A549 (cell line): Measurements from ENCODE around the gene SCGB1A1. TPM values are rescaled to one million over a fixed set of nuclear protein-coding genes. Genes with fewer than 3 reads are reported as not detected.

ENCODE experiments used
- ATAC-seq, 2 experiments: fragments of 200-7000 bp in 1 of 2; fragments of >200 bp in 1 of 2; cut with Nextera tagmentation in 1 of 2; cut with Tn5 transposase in 1 of 2; 3 replicates each; pipeline versions ENCODE4 v1.8.0 to v1.9.1; 2018 to 2020; ENCODE audit warnings: mild to moderate bottlenecking in 1 of 2, moderate library complexity in 1 of 2
- CTCF ChIA-PET: fragments of 300-600 bp; sonication (Branson Sonifier 250); formaldehyde crosslinking; extraction: SDS; loops from one replicate; lab custom pipeline; 2021; ENCODE audit warnings: antibody characterized with exemption, inconsistent platforms; lab: Yijun Ruan, JAX
- POLR2A ChIA-PET: fragments of 350-600 bp; formaldehyde crosslinking; extraction: SDS; loops from one replicate; lab custom pipeline; 2021; ENCODE audit warnings: antibody characterized with exemption, inconsistent platforms; lab: Yijun Ruan, JAX
- DNase-seq, 2 experiments: peaks; one replicate each; pipeline versions ENCODE4 v3.0.0 to v3.0.0-alpha.2; 2011 to 2016; ENCODE audit warnings: low read depth in 1 of 2, low spot score in 1 of 2
- FAIRE-seq: peaks from 2 replicates; lab custom pipeline; 2011; peaks lifted over from hg19 to GRCh38; lab: Jason Lieb, UNC
- H3K27ac ChIP-seq, 2 experiments: fragments of >200 bp; sonication (Bioruptor Twin); formaldehyde crosslinking; 3 replicates each; pipeline ENCODE4 v1.5.1; 2016 to 2017
- H3K4me1 ChIP-seq: fragments of >200 bp; sonication (Bioruptor Twin); formaldehyde crosslinking; 3 replicates; pipeline ENCODE4 v1.6.1; 2016
- H3K4me2 ChIP-seq: fragments of >200 bp; sonication (Bioruptor Twin); formaldehyde crosslinking; 3 replicates; pipeline ENCODE4 v1.6.1; 2016
- H3K4me3 ChIP-seq: fragments of >200 bp; sonication (Bioruptor Twin); formaldehyde crosslinking; 3 replicates; pipeline ENCODE4 v1.5.1; 2016
- H3K9me3 ChIP-seq: fragments of >200 bp; sonication (Bioruptor Twin); formaldehyde crosslinking; 3 replicates; pipeline ENCODE4 v1.6.1; 2016
- ATOH8 ChIP-seq: fragments of 250-450 bp; sonication (Bioruptor Pico); IDR thresholded peaks from 2 replicates; pipeline ENCODE4 v1.5.0; 2020; ENCODE audit warnings: low read depth, mild to moderate bottlenecking, moderate library complexity
- BHLHE40 ChIP-seq: IDR thresholded peaks from 2 replicates; pipeline ENCODE4 v1.6.1; 2012; ENCODE audit warnings: low read depth, low read length, inconsistent platforms
- CBX2 ChIP-seq: fragments of 200-600 bp; sonication (generic); IDR thresholded peaks from 2 replicates; pipeline ENCODE4 v1.6.1; 2016; ENCODE audit warnings: low read depth, mild to moderate bottlenecking, borderline replicate concordance
- CHD2 ChIP-seq: fragments of 150-350 bp; IDR thresholded peaks from 2 replicates; pipeline ENCODE4 v1.6.1; 2014; ENCODE audit warnings: low read length; ENCODE audit not compliant: partially characterized antibody
- CHD4 ChIP-seq: fragments of 200-600 bp; sonication (generic); IDR thresholded peaks from 2 replicates; pipeline ENCODE4 v1.6.1; 2016; ENCODE audit warnings: antibody characterized with exemption, mild to moderate bottlenecking, borderline replicate concordance
- EHF ChIP-seq: fragments of 250-450 bp; sonication (Bioruptor Pico); IDR thresholded peaks from 2 replicates; pipeline ENCODE4 v1.5.0; 2020; ENCODE audit warnings: mild to moderate bottlenecking
- HEYL ChIP-seq: fragments of 250-450 bp; sonication (Bioruptor Pico); IDR thresholded peaks from 2 replicates; pipeline ENCODE4 v1.8.0; 2021; ENCODE audit warnings: mild to moderate bottlenecking, moderate library complexity
- HMGXB4 ChIP-seq: fragments of 250-450 bp; sonication (Bioruptor Pico); IDR thresholded peaks from 2 replicates; pipeline ENCODE4 v1.5.0; 2021; ENCODE audit warnings: mild to moderate bottlenecking, moderate library complexity, borderline replicate concordance
- HOXB13 ChIP-seq: fragments of 250-450 bp; sonication (Bioruptor Pico); IDR thresholded peaks from 2 replicates; pipeline ENCODE4 v1.5.0; 2020; ENCODE audit warnings: low read depth, mild to moderate bottlenecking, moderate library complexity
- JUNB ChIP-seq: fragments of >200 bp; sonication (Bioruptor Twin); formaldehyde crosslinking; IDR thresholded peaks from 2 replicates; pipeline ENCODE4 v1.6.1; 2016
- RARB ChIP-seq: fragments of 250-450 bp; sonication (Bioruptor Pico); IDR thresholded peaks from 2 replicates; pipeline ENCODE4 v1.8.0; 2021; ENCODE audit warnings: mild to moderate bottlenecking, moderate library complexity
- RCOR1 ChIP-seq: fragments of 150-350 bp; IDR thresholded peaks from 2 replicates; pipeline ENCODE4 v1.6.1; 2014; ENCODE audit warnings: antibody characterized with exemption, low read length, low read depth
- RNF2 ChIP-seq: fragments of 200-600 bp; sonication (generic); IDR thresholded peaks from 2 replicates; pipeline ENCODE4 v1.6.1; 2016; ENCODE audit warnings: low read depth, mild to moderate bottlenecking, antibody characterized with exemption, moderate library complexity, borderline replicate concordance
- SMC3 ChIP-seq: fragments of >200 bp; sonication (Bioruptor Twin); formaldehyde crosslinking; IDR thresholded peaks from 3 replicates; pipeline ENCODE4 v1.6.1; 2018; ENCODE audit warnings: inconsistent platforms
- SREBF2 ChIP-seq: fragments of 450-650 bp; IDR thresholded peaks from 2 replicates; pipeline ENCODE4 v1.6.1; 2014; ENCODE audit warnings: mild to moderate bottlenecking, moderate library complexity
- USF2 ChIP-seq: fragments of 450-650 bp; IDR thresholded peaks from 2 replicates; pipeline ENCODE4 v1.6.1; 2014; ENCODE audit warnings: antibody characterized with exemption
- ZSCAN20 ChIP-seq: fragments of 250-450 bp; sonication (Bioruptor Pico); IDR thresholded peaks from 2 replicates; pipeline ENCODE4 v1.8.0; 2022; ENCODE audit warnings: mild to moderate bottlenecking, moderate library complexity
- WGBS: methylation state at CpG from one replicate; pipeline ENCODE4 v1.1.6; 2017; ENCODE audit errors: missing lambda C conversion rate; 5-methylcytosine and 5-hydroxymethylcytosine counted together
- polyA plus RNA-seq, 4 experiments: library from polyadenylated mRNA; depleted of rRNA in 3 of 4; stranded (reverse); fragments of >200 nt; fragmentation: RNase III in 1 of 4; extraction: RNeasy Plus Mini Kit Qiagen cat#74134 plus additional on column Dnase treatment in 1 of 4; gene quantifications; 2 replicates in 3 of 4; 3 replicates in 1 of 4; pipeline ENCODE4 v1.2.3, GENCODE V29; 2011 to 2017
- TF ChIP-seq, protein P1 (sequence below): fragments of >200 bp; sonication (Bioruptor Twin); formaldehyde crosslinking; IDR thresholded peaks from 2 replicates; pipeline ENCODE4 v1.6.1; 2016

Gene SCGB1A1
- polyA plus RNA-seq, 2 of the 4 experiments (the other 2 are of a cell fraction), result 0.47 TPM; not detected in 1

DNA sequence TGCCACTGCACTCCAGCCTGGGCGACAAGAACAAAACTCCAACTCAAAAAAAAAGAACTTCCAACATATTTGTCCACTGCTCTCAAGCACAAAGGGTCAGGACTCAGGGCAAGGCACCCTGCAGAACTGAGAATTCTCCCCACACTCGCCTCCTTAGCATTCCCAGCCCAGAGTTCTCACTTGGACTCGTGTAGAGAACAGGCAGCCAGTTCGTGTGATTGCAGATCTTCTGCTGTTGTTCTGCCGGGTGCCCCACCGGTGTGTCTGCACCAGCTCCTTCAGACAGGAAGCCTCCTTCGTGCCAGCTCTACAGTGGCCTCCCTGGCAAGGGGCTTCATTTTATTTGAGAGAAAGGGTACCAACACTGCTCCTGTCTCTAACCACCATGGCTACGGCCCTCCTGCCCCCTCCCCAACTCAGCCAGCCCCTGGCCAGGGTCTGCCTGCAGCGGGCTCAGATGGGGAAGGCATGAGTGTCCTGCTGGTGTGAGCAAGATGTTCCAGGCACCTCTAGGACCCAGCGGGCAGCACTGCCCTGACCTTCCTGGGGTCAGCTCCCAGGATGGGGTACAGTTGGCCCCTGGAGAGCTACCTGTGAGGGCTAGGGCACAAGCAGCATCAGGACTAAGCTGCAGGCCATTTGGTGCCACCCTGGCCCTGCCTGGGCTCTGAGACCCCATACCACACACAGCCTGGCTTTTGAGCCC, 19.5 kb upstream of the SCGB1A1 start (continued):
- TF ChIP-seq HMGXB4 (CRISPR knock-in tag) (no peak), CHD4 (no peak), SMC3 (no peak), RCOR1 (no peak), CBX2 (no peak), USF2 (no peak), ATOH8 (no peak), SREBF2 (no peak)

DNA sequence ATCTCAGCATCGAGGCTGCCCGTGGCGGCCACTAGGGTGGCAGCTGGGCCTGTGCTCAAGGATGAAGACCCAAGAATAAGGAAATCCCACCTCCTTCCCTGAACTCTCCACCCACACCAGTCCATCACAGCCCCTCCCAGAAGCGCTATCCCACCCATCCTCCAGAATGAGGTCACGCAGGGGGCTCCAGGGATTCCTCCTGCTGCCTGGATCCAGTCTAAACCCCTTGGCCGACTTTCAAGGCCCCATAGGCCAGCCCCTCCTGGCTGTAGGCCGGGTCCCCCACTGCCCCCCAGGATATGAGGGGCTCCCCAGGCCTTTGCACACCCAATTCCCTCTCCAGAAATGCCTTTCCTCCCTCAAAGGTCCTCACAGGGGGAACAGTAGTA, 19.0 kb upstream of the SCGB1A1 start:
- Histone ChIP-seq H3K4me3 (no peak overlapping the region), H3K4me2 (no peak overlapping the region), H3K9me3 (no peaks in the 10 kb centered on the region), H3K4me1 (peaks cover 28% of the 10 kb centered on the region), H3K27ac (peak overlapping the region in 1 of 2 experiments; percentile 78; a peak in 3 of 6 replicates)
- FAIRE-seq, result no peak
- WGBS, result 69% methylated on average over 6 of the region's 7 CpGs
- ChIA-PET POLR2A (no interaction called here), CTCF (interaction anchor here (1.1 to 4.6 kb wide), 7 partner anchors 10 to 161 kb away, joined by 3 to 29 read pairs (median 5); no protein-coding TSS in a partner anchor)
- no peak for ATAC-seq
- TF ChIP-seq HEYL (CRISPR knock-in tag) (no peak), JUNB (no peak)
- TF ChIP-seq, protein P1, sequence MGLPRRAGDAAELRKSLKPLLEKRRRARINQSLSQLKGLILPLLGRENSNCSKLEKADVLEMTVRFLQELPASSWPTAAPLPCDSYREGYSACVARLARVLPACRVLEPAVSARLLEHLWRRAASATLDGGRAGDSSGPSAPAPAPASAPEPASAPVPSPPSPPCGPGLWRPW, result no peak
- DNase-seq, result no peak

GRCh38 chr11:62400281-62400680, 18.6 kb upstream of the SCGB1A1 start:
- POLR2A ChIA-PET, result interaction anchor here (0.5 to 0.6 kb wide), 2 partner anchors 14 to 440 kb away, joined by 3 read pairs; no protein-coding TSS in a partner anchor
- Histone ChIP-seq H3K4me1 (peaks cover 25% of the 10 kb centered on the region), H3K4me3 (no peak overlapping the region), H3K9me3 (no peaks in the 10 kb centered on the region), H3K27ac (peak overlapping the region in 1 of 2 experiments; percentile 78; a peak in 2 of 6 replicates), H3K4me2 (no peak overlapping the region)
- 83% methylated on average over 6 of the region's 6 CpGs for WGBS
- TF ChIP-seq ZSCAN20 (CRISPR knock-in tag), result no peak
- no peak for TF ChIP-seq HMGXB4 (CRISPR knock-in tag)
- TF ChIP-seq BHLHE40, result no peak
- no peak for TF ChIP-seq RNF2
- TF ChIP-seq RARB (CRISPR knock-in tag), result no peak
- TF ChIP-seq ATOH8, result no peak
- TF ChIP-seq CHD4, result no peak
- TF ChIP-seq CHD2, result no peak
- TF ChIP-seq HOXB13, result no peak
- no peak for TF ChIP-seq EHF (CRISPR knock-in tag)
- ATAC-seq, result no peak
- no peak for FAIRE-seq
- CTCF ChIA-PET, result interaction anchor here (0.8 to 6.2 kb wide), 9 partner anchors 7 to 160 kb away, joined by 3 to 51 read pairs (median 5); no protein-coding TSS in a partner anchor
- DNase-seq, result no peak
